HCT116 (cell line): ENCODE measurements around the gene DHCR24.

Experiments
- EZH2 ChIP-seq: fragments of 200-600 bp; sonication (generic); IDR thresholded peaks from 2 replicates; pipeline ENCODE4 v1.6.1; 2017; ENCODE audit warnings: antibody characterized with exemption, mixed run types
- FOSL1 ChIP-seq: IDR thresholded peaks from 2 replicates; pipeline ENCODE4 v1.6.1; 2012; ENCODE audit warnings: low read depth
- JUND ChIP-seq: IDR thresholded peaks from 2 replicates; pipeline ENCODE4 v1.6.1; 2012
- POLR2A ChIP-seq: IDR thresholded peaks from 2 replicates; pipeline ENCODE4 v1.7.0; 2011; ENCODE audit warnings: borderline replicate concordance; ENCODE audit not compliant: insufficient read depth, insufficient read length; ENCODE audit errors: extremely low read depth
- SP1 ChIP-seq: IDR thresholded peaks from 2 replicates; pipeline ENCODE4 v1.6.1; 2012; ENCODE audit warnings: low read depth
- ZNF274 ChIP-seq: fragments of 200-500 bp; sonication (Bioruptor generic); IDR thresholded peaks from 2 replicates; pipeline ENCODE4 v1.6.1; 2014; ENCODE audit warnings: mild to moderate bottlenecking, low read depth, low read length, inconsistent platforms
- TF ChIP-seq, protein P1 (sequence below), 3 experiments: fragments of 200-600 bp in 1 of 3; sonication (generic) in 1 of 3; IDR thresholded peaks in 2 of 3; conservative IDR thresholded peaks in 1 of 3; 2 replicates each; pipeline ENCODE4 v1.5.1; 2012 to 2017; ENCODE audit warnings: low read depth in 2 of 3, low read length in 2 of 3, antibody characterized with exemption in 1 of 3, borderline replicate concordance in 1 of 3, control low read depth in 1 of 3, mild to moderate bottlenecking in 1 of 3, mixed read lengths in 1 of 3, mixed run types in 1 of 3, moderate library complexity in 1 of 3; ENCODE audit not compliant: insufficient read depth in 1 of 3
- TF ChIP-seq, protein P2 (sequence below): IDR thresholded peaks from 2 replicates; pipeline ENCODE4 v1.6.1; 2012

DNA sequence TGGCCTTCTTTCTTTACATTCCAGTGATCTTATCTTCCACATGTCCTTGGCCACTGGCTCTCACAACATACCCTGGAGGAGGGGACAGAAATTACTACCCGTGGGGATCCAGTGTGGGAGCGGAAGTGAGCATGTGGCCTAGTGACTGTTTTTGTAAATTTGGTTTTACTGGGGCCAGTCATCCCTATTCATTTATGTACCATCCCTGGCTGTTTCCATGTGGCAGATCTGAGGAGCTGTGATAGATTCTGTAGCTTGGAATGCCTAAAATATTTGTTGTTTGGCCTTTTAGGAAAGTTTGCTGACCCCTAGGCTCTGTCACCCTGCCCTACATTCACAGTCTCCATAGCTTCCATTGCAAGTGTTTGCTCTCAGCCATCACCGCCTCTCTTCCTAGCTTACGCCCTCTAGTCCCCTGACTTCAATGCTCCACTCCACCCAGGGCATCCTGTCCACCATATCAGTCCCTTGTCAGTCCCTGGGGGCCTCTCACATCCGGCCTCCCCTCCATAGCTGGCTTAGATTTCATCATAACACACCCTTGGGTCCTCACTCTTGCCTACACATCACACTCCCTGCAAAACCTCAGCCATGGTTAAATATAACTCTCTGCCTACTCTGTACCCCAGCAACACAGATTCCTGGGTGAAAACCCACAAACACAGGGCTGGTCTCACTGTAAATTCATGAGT, 25.8 kb downstream of the DHCR24 start:
- TF ChIP-seq, protein P1, sequence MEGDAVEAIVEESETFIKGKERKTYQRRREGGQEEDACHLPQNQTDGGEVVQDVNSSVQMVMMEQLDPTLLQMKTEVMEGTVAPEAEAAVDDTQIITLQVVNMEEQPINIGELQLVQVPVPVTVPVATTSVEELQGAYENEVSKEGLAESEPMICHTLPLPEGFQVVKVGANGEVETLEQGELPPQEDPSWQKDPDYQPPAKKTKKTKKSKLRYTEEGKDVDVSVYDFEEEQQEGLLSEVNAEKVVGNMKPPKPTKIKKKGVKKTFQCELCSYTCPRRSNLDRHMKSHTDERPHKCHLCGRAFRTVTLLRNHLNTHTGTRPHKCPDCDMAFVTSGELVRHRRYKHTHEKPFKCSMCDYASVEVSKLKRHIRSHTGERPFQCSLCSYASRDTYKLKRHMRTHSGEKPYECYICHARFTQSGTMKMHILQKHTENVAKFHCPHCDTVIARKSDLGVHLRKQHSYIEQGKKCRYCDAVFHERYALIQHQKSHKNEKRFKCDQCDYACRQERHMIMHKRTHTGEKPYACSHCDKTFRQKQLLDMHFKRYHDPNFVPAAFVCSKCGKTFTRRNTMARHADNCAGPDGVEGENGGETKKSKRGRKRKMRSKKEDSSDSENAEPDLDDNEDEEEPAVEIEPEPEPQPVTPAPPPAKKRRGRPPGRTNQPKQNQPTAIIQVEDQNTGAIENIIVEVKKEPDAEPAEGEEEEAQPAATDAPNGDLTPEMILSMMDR (IDR thresholded peaks at IDR 0.05 in 2 of 3, conservative IDR thresholded peaks at IDR 0.05 in 1 of 3; ENCODE audit: borderline replicate concordance in 1 of 3, insufficient read depth in 1 of 3, low read depth in 2 of 3, low read length in 2 of 3): no peak
- TF ChIP-seq, protein P2, sequence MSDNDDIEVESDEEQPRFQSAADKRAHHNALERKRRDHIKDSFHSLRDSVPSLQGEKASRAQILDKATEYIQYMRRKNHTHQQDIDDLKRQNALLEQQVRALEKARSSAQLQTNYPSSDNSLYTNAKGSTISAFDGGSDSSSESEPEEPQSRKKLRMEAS: no peak
- TF ChIP-seq ZNF274: no peak
- no peak for TF ChIP-seq POLR2A
- no peak for TF ChIP-seq EZH2
- no peak for TF ChIP-seq SP1
- no peak for TF ChIP-seq FOSL1
- TF ChIP-seq JUND: no peak
